HuH-7.5 (cell line): Measurements from ENCODE around the gene UNC13D.
A peak's percentile ranks its signal among the peaks of the same experiment; 100 is the strongest.
"Not testable (repeated sequence)": the region's sequence is repeated elsewhere in the genome, so short reads cannot be mapped to it uniquely, and the experiment has no call there.

Source experiments
- DNase-seq: peaks from one replicate; pipeline ENCODE4 v3.0.0; 2011; ENCODE audit warnings: low spot score

UNC13D gene

DNA sequence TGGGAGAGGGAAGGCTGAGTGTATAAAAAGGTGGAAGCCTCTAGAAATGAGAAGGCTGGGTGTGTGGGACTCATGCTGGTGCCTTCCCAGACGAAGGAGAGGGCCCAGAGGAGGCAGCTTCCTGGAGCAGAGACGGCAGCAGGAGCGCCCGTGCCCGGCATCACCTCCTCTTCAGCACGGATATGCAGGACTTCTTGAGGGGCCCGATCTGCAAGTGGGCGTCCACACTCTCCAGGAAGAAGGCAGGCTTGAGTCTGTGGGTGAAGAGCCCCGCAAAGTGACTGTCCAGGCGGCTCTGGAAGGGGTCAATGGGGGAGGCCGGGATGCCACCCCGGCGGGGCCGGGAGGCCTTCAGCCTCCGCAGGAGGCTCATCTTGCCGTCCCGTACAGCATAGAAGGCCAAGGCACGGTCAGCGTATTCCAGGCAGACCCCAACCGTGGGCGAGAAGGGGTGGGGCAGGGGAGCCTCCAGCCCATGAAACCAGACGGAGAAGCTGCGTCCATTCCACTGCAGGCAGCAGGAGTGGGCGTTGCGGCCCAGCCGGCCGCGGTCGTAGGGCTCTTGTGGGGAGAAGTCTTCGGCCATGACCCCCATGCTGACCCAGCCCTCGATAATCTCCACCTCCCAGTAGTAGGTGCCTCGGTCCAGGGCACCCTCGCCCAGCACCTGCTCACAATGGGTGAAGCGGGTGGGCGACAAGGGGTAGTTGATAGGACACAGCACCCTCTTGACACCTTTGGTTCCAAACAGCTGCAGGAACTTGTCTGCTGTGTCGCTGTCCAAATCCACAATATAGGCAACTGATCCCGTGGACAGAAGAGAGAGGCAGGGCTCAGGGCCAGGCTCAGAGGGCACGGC is 30.3 kb upstream of the UNC13D start:
- DNase-seq = no peak

DNA sequence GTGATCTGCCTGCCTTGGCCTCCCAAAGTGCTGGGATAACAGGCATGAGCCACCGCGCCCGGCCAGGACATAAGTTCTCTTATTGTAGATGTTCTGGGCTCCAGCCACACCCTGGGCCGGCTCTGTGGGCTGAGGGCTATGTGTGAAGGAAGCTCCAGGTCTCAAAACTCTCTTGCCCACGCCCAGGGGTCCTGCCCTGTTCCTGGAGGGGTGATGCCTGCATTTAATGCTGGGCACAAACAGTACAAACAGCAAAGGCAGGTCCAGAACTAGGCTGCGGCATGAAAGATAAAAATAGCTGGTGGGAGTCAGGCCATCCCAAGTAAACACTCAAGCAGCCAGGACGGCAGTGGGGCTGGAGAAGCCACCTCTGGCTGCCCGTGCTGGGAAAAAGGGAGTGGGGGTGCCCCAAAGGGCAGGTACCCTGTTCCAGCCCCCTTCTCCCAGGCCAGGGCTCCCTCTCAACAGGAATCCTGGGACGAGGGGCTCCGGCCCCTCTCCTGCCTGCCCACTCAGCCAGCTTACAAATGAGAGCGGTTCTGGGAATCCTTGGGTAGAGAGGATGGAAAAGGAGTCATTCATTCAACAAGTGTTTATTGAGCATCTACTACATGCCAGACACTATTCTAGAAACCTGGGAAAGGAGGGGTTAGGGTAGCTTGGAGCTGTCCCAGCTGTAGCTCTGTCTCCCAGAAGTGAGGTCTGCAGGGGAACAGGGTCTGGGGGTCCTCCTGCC is 29.6 kb upstream of the UNC13D start:
- DNase-seq = no peak

- DNase-seq = peak; percentile 89
These were observed 28.5 kb upstream of the UNC13D start for GRCh38 chr17:75872434-75873351.

DNA sequence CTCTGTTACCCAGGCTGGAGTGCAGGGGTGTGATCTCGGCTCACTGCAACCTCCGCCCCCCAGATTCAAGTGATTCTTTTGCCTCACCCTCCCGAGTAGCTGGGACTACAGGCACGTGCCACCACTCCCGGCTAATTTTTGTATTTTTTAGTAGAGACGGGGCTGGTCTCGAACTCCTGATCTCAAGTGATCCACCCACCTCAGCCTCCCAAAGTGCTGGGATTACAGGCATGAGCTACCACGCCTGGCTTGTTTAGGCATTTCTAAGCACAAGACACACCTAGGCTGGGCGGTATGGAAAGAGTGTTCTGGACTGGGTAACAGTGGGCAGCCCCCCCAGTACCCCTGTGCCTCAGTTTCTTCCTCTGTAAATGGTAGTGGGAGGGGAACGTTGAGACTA is 26.0 kb upstream of the UNC13D start:
- not testable (repeated sequence) for DNase-seq

GRCh38 chr17:75869282-75870141 is 25.3 kb upstream of the UNC13D start:
- no peak for DNase-seq

- DNase-seq = not testable (repeated sequence)
These were observed 24.6 kb upstream of the UNC13D start for GRCh38 chr17:75868730-75869281.

- DNase-seq = not testable (repeated sequence)
These were observed 21.4 kb upstream of the UNC13D start for GRCh38 chr17:75865404-75866188.

- DNase-seq = not testable (repeated sequence)
These were observed 20.7 kb upstream of the UNC13D start for GRCh38 chr17:75864887-75865286.

DNA sequence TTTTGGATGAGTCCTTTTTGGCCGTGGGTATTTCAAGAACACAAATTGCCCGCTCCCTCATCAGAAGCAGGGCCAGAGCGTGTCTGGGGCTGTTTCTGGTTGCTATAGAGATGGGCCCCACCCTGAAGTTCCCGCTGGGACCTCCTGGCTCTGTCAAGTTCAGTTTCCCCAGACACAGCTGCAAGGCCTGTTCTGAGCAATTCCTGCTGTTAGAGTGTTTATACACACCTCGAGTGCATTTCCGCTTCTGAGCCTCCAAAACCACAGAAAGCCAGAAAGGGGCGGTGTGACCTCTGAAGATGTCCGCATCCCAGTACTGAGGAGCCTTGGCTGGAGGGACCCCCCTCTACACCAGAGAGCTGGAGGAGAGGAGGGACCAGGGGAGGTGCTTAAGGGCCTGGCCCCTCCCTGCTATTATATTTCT is 20.3 kb upstream of the UNC13D start:
- DNase-seq = no peak

DNA sequence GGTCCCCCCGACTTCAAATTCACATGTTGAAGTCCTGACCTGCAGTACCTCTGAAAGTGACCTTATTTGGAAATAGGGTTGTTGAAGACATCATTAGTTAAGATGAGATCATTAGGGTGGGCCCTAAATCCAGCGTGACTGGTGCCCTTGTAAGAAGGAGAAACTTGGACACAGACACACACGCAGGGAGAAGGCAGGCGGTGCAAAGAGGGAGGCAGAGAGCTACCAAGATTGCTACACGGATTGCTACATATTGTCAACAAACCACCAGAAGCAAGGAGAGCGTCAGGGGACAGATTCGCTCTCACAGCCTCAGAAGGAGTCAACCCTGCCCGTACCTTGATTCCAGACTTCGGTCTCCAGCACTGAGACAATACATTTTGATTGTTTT is 17.7 kb upstream of the UNC13D start:
- no peak for DNase-seq

GRCh38 chr17:75859358-75859757 is 15.2 kb upstream of the UNC13D start:
- not testable (repeated sequence) for DNase-seq

- no peak for DNase-seq
These were observed 12.0 kb upstream of the UNC13D start for GRCh38 chr17:75856062-75856756.

GRCh38 chr17:75855310-75856061 is 11.3 kb upstream of the UNC13D start, which contains the start of gene WBP2:
Gene WBP2, minus strand, starts transcription at chr17:75855335. Its CDS starts 38 bp downstream, at chr17:75855297.
- peak; percentile 98 for DNase-seq

DNA sequence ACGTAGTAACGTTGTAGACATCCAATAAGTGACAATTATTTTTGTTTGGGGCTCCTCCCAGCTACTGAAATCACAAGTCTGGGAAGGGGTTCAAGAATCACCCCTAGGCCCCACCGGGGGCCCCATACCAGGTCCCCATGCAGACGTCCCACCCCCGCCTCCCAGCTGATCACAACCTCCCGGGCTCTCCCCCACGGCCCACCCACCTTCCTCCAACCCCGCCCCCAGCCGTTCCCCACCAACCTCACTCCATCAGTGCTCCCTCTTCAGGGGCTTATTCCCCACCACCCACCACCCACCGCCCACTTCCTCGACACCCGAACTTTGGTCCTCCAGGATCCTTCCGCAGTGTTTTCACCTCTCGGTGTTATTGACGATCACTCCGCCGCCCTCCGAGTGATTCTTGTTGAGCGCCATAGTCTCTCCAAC is 10.7 kb upstream of the UNC13D start:
- DNase-seq = no peak

GRCh38 chr17:75854101-75854748 is 10.0 kb upstream of the UNC13D start:
- DNase-seq = no peak

DNA sequence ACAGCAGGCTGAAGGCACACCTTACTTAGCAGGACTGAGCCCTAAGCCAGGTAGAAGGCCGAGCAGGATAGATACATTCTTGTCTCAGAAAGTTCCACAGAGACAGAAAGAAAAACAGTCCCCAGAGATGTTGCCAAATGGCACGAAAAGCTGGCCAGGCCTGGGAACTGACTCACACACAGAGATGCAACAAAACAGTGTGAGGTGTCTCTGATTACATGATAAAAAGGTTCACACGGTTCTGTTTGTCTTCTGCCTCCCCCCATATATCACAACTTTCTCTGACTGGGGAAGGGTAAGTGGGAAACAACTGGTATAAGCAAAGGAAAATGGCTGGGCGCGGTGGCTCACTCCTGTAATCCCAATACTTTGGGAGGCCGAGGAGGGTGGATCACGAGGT is 9.2 kb upstream of the UNC13D start:
- DNase-seq = no peak

DNA sequence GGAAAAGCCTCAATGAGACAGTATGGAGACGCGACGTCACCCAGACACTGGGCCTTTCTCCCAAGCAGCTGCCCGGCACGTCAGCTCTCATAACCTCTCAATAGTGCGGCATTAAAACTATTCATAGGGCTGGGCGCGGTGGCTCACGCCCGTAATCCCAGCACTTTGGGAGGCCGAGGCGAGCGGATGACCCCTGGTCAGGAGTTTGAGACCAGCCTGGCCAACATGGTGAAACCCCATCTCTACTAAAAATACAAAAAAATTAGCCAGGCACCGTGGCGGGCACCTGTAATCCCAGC is 7.4 kb upstream of the UNC13D start:
- not testable (repeated sequence) for DNase-seq
